ENCODE results near the gene BTBD1. TPM values are rescaled to one million over a fixed set of nuclear protein-coding genes. Genes with fewer than 3 reads are reported as not detected.

The BTBD1 gene
- total RNA-seq, 1 donor from 2014 or later, result 47.6 TPM

GRCh38 chr15:82977076-82977475 is 90.0 kb downstream of the BTBD1 start:
- no peak for DNase-seq (ENCODE audit: low read depth)
- no peak for TF ChIP-seq CTCF (conservative IDR thresholded peaks at IDR 0.05; ENCODE audit: low read depth, low read length)
- H3K4me3 ChIP-seq (ENCODE audit: low read depth, low read length), result no peak overlapping the region

- no peak for DNase-seq (ENCODE audit: low read depth)
- TF ChIP-seq CTCF (conservative IDR thresholded peaks at IDR 0.05; ENCODE audit: low read depth, low read length), result no peak
- no peak overlapping the region for H3K4me3 ChIP-seq (ENCODE audit: low read depth, low read length)
Observed at GRCh38 chr15:82972990-82973389, 94.1 kb downstream of the BTBD1 start.

GRCh38 chr15:82971218-82971984 is 95.7 kb downstream of the BTBD1 start:
- no peak for DNase-seq (ENCODE audit: low read depth)
- no peak overlapping the region for H3K4me3 ChIP-seq (ENCODE audit: low read depth, low read length)
- TF ChIP-seq CTCF (conservative IDR thresholded peaks at IDR 0.05; ENCODE audit: low read depth, low read length), result no peak

GRCh38 chr15:82970696-82971095 is 96.4 kb downstream of the BTBD1 start:
- no peak for DNase-seq (ENCODE audit: low read depth)
- TF ChIP-seq CTCF (conservative IDR thresholded peaks at IDR 0.05; ENCODE audit: low read depth, low read length), result no peak
- H3K4me3 ChIP-seq (ENCODE audit: low read depth, low read length), result no peak overlapping the region

GRCh38 chr15:82970078-82970686 is 96.9 kb downstream of the BTBD1 start:
- no peak overlapping the region for H3K4me3 ChIP-seq (ENCODE audit: low read depth, low read length)
- no peak for TF ChIP-seq CTCF (conservative IDR thresholded peaks at IDR 0.05; ENCODE audit: low read depth, low read length)
- no peak for DNase-seq (ENCODE audit: low read depth)

GRCh38 chr15:82969353-82969752 is 97.7 kb downstream of the BTBD1 start:
- DNase-seq (ENCODE audit: low read depth), result no peak
- no peak for TF ChIP-seq CTCF (conservative IDR thresholded peaks at IDR 0.05; ENCODE audit: low read depth, low read length)
- H3K4me3 ChIP-seq (ENCODE audit: low read depth, low read length), result no peak overlapping the region

- DNase-seq (ENCODE audit: low read depth), result no peak
- no peak overlapping the region for H3K4me3 ChIP-seq (ENCODE audit: low read depth, low read length)
- TF ChIP-seq CTCF (conservative IDR thresholded peaks at IDR 0.05; ENCODE audit: low read depth, low read length), result no peak
Observed at GRCh38 chr15:82968066-82968465, 99.0 kb downstream of the BTBD1 start.
